Fibroblast of gingiva (primary cell): ENCODE measurements around the gene ZIC4.

ENCODE experiments used
- DNase-seq: peaks from one replicate; pipeline ENCODE4 v3.0.0-alpha.2; 2011; ENCODE audit warnings: low read depth

The ZIC4 gene

GRCh38 chr3:147417551-147418295, 11.4 kb upstream of the ZIC4 start:
- DNase-seq: no peak

DNA sequence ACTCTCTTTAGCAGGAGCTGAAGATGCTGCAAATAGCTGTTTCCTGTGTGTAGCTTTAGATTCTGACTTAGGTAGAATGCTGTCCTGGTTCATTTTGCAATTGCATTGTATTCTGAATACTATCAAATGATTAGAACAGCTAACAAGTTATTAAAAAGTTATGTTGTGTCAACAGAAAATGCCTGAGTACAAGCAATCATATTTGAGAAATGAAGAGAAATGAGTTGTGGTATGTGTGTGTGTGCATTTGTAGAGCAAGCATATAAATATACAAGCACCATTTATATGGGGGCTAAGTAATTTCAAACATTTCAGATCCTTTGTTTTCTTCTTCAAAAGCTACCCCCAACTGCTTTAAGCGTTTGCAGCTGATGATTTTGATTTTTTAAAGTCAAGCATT, 10.6 kb upstream of the ZIC4 start:
- no peak for DNase-seq

GRCh38 chr3:147415874-147416273, 9.5 kb upstream of the ZIC4 start:
- DNase-seq: no peak

- no peak for DNase-seq
Observed at GRCh38 chr3:147415286-147415685, 8.9 kb upstream of the ZIC4 start.

DNA sequence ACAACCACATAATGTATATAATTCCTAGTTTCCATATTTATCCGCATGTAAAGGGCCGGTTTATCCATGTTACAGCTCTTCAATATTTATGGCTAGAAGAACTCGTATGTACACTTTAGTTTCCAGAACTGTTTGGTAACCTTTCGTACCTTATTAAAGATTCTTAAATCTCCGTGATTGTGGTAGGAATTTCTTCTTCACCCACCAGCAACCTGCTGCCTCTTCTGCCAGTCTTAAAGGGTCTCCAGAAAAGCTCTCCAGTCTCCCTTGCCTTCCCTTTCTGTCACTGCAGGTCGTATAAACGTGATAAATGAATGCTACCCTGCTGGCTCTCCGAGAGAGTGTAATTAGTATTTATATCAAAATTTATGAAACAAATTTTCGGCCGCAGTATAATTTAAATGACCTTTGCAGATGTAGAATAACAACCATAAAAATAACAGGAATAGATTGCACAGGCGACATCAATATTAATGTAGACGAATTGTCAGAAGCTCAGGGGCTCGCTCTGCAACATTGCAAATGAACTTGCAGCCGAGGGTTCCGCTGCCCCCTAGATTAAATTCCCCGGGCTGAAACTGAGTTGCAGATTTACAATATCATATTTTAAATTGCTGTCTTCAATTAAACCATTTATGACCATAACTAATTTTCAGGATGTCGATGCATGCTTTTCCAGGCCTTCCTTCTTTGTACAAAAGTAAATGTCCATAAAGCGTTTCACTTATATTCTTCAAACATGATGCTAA, 8.2 kb upstream of the ZIC4 start:
- no peak for DNase-seq

- no peak for DNase-seq
Observed at GRCh38 chr3:147413686-147414389, 7.5 kb upstream of the ZIC4 start.

DNA sequence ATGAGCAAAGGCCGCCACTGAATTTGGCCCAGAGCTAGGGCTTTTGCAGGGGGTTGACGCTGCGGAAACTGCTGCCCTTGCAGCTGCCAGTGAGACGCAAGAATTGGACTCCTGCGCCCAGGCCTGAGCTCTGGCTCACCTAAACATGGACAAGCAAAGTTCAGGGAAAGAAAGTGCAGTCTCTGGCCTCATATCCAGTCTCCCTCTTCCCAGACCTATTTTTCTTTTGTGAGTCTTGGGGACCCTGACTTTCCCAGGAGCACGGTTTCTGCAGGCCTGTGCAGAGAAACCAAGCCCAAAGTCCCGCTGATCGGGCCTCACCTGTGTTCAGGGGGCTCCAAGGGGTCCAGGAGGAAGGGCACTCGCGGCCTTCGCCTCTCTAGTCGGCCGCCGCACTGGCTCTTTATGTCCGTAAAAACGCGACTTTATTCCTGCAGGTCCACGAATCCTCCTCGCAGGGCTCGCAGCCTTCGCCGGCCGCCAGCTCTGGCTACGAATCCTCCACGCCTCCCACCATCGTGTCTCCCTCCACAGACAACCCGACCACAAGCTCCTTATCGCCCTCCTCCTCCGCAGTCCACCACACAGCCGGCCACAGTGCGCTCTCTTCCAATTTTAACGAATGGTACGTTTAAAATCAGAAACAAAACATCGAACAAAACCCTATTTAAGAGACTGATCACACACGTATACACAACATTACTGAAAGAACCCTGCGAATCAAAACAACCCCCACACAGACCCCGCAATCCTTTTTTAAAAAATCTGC, 6.8 kb upstream of the ZIC4 start:
- no peak for DNase-seq

DNA sequence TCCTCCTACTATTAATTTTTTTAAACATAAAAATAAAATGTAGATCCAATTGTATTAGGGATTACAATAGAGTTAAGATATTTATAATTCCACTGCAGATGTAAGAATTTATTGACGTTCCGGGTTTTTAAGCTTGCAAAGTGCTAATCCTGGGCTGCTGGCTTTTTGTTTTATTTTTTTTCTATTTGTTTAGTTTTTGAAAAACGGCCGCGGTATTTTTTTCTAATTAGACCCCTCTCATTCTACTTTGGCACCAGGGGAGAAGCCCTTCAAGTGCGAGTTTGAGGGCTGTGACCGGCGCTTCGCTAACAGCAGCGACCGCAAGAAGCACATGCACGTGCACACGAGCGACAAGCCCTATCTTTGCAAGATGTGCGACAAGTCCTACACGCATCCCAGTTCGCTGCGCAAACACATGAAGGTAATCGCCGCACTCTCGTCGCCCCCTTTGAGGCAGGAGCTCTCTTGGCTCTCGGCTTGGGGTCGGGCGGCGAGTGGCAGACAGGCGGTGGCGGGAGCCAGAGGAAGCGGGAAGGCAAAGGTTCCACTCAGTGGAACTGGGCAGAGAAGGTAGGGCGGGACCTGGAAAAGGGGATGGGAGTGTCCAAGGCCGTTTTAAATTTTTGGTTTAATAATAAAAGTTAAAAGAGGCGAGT, 6.0 kb upstream of the ZIC4 start:
- no peak for DNase-seq

- DNase-seq: no peak
Observed at GRCh38 chr3:147411815-147412241, 5.5 kb upstream of the ZIC4 start.

DNA sequence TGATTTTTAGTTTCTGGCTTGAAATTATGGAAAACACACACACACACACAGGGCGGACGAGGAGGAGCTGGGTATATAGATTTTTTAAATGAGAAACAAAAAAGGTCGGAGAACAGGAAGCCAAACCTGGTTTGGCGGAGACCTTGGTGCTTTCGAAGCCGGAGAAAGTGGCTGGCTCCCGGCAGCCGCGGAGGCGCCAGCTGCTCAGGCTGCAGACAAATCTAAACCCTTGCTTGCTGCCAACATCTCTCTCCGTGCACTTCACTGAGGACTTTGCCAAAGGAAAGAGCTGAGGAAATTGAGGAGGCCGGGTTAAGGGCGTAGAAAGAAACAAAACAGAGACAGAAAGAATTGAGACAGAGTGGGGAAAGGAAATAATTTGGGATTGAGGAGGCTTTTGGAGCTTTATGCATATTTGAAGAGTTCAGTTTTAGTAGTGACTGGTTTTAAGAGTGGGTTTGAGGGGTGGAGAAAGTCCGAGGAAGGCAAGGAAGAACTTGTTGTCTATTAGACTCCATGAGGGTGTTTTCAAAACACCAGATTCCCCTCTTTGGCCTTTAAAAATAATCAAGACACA, 5.0 kb upstream of the ZIC4 start:
- no peak for DNase-seq

DNA sequence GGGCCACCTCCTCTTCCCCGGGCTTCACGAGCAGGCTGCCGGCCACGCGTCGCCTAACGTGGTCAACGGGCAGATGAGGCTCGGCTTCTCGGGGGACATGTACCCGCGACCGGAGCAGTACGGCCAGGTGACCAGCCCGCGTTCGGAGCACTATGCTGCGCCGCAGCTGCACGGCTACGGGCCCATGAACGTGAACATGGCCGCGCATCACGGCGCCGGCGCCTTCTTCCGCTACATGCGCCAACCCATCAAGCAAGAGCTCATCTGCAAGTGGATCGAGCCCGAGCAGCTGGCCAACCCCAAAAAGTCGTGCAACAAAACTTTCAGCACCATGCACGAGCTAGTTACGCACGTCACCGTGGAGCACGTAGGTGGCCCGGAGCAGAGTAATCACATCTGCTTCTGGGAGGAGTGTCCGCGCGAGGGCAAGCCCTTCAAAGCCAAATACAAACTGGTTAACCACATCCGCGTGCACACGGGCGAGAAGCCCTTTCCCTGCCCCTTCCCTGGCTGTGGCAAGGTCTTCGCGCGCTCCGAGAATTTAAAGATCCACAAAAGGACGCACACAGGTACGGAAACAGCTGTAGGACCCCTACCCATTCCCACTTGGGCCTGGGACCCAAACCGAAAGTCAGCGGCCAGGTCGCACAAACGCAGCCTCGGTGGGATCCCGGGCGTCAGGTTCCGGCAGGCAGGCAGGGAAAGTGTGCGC, 4.3 kb upstream of the ZIC4 start:
- DNase-seq: no peak

DNA sequence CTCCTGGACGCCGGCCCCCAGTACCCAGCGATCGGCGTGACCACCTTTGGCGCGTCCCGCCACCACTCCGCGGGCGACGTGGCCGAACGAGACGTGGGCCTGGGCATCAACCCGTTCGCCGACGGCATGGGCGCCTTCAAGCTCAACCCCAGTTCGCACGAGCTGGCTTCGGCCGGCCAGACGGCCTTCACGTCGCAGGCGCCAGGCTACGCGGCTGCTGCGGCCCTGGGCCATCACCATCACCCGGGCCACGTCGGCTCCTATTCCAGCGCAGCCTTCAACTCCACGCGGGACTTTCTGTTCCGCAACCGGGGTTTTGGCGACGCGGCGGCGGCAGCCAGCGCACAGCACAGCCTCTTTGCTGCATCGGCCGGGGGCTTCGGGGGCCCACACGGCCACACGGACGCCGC, 3.8 kb upstream of the ZIC4 start:
- DNase-seq: no peak

GRCh38 chr3:147409143-147410115, 3.1 kb upstream of the ZIC4 start, which contains the start of gene ZIC1:
ZIC1 (plus strand) TSS chr3:147409365; CDS start chr3:147410113, 748 bp downstream.
- DNase-seq: no peak

GRCh38 chr3:147408188-147409100, 2.1 kb upstream of the ZIC4 start:
- no peak for DNase-seq

- DNase-seq: no peak
Observed at GRCh38 chr3:147407498-147408187, 1.3 kb upstream of the ZIC4 start.

DNA sequence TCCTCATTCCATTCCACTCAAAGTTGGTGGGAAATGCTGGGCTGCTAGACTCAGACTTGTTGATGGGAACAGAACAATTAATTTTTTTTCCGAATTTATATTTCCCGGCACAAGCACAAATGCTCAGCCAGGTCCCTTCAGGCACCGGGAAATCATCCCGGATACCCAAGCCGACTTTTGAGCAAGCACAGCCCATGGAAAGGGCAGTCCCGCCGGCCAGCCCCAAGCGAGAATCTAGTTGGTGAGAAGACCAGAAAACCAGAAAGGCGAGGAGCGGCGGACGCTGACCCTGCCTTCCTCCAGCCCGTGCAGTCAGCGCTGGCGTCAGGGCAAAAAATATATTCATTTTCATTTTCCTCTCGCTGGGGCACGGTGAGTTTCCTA, 763 bp upstream of the ZIC4 start:
- DNase-seq: no peak

DNA sequence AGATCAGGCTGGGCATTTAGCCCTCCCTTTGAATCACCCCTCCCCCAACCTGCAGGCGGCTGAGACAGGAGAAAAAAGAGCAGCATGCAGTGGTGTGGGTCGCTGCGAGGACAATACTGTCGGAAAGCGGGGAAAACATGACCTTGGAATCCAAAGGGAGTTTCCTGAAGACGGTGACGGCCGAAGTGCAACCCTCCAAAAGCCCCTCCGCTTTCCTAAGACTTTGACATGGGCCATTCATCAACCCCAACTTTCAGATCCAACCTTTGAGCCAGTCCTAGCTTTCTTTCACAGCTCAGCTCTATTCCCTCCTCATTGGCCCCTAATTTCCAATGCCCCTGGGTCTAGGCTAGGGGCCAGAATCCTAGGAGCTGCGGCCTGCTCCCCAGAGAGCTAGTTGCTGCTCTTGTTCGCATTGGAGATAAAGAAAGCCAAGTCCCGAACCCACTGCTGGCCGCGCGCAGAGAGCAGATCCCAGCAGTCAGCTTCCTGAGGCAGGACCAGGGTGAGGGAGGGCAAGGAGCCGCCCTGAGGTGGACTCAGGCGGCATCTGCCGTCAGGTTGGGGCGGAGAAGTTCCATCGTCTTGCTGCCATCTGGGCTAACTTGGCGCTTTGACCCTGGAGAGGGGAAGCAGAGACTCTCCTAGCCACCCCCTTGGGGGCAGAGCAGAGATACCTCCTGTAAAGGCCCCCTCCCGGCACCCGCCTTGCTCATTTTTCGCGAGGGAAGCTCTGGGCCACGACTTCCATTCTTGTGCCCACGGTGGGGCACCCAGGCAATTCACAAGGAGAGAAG, 914 bp downstream of the ZIC4 start:
- no peak for DNase-seq
